ENCODE data around the gene CDK14.

DNA sequence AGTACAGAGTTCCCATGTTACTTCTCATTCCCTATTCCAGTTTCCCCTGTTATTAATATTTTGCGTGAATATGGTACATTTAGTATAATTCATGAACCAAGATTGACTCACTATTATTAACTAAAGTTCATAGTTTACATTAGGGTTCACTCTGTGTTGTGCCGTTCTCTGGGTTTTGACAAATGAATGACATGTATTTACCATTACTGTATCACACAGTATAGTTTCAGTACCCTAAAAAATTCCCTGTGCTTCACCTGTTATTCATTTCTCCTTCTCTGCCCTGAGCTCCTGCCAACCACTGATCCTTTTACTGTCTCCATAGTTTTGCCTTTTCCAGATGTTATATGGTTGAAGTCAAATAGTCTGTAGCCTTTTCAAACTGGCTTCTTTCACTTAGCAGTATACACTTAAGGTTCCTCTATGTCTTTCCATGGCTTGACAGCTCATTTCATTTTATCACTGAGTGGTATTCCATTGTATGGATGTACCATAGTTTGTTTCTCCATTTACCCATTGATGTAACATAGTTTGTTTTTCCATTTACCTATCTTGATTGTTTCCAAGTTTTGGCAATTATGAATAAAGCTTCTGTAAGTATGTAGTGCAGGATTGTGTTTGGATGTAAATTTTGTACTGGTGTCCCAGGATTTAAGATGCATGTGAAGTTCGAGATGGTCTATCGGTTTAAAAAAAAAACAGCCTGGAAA lies 58.8 kb downstream of the CDK14 start:
- TF ChIP-seq, protein P1, sequence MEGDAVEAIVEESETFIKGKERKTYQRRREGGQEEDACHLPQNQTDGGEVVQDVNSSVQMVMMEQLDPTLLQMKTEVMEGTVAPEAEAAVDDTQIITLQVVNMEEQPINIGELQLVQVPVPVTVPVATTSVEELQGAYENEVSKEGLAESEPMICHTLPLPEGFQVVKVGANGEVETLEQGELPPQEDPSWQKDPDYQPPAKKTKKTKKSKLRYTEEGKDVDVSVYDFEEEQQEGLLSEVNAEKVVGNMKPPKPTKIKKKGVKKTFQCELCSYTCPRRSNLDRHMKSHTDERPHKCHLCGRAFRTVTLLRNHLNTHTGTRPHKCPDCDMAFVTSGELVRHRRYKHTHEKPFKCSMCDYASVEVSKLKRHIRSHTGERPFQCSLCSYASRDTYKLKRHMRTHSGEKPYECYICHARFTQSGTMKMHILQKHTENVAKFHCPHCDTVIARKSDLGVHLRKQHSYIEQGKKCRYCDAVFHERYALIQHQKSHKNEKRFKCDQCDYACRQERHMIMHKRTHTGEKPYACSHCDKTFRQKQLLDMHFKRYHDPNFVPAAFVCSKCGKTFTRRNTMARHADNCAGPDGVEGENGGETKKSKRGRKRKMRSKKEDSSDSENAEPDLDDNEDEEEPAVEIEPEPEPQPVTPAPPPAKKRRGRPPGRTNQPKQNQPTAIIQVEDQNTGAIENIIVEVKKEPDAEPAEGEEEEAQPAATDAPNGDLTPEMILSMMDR (IDR thresholded peaks at IDR 0.05) = no peak
- no peak for TF ChIP-seq POLR2A (IDR thresholded peaks at IDR 0.05)
